ENCODE measurements around the gene SYTL1. TPM values are rescaled to one million over a fixed set of nuclear protein-coding genes. Genes with fewer than 3 reads are reported as not detected.

Gene SYTL1
- total RNA-seq, 1 donor from 2014 or later: 29.3 TPM

GRCh38 chr1:27393641-27394281, 51.9 kb downstream of the SYTL1 start:
- H3K36me3 ChIP-seq: no peaks in the 10 kb centered on the region
- H3K27ac ChIP-seq: no peak overlapping the region
- ATAC-seq: no peak
- H3K4me3 ChIP-seq: no peak overlapping the region
- no peak for TF ChIP-seq CTCF (IDR thresholded peaks at IDR 0.05)
- peaks cover 41% of the 10 kb centered on the region for H3K4me1 ChIP-seq
- H3K9me3 ChIP-seq: no peaks in the 10 kb centered on the region
- intact Hi-C loops (cut with DNase I): loop anchor here (10.0 kb wide), 1 partner anchor 89 kb away; no protein-coding TSS in a partner anchor
- no peak for DNase-seq
- H3K27me3 ChIP-seq (ENCODE audit: low read depth): no peaks in the 10 kb centered on the region

- intact Hi-C loops (cut with DNase I): loop anchor here (10.0 kb wide), 1 partner anchor 89 kb away; no protein-coding TSS in a partner anchor
- H3K27me3 ChIP-seq (ENCODE audit: low read depth): no peaks in the 10 kb centered on the region
- peaks cover 41% of the 10 kb centered on the region for H3K4me1 ChIP-seq
- H3K4me3 ChIP-seq: no peak overlapping the region
- ATAC-seq (no peak), DNase-seq (no peak)
- H3K27ac ChIP-seq: no peak overlapping the region
- H3K9me3 ChIP-seq: no peaks in the 10 kb centered on the region
- H3K36me3 ChIP-seq: no peaks in the 10 kb centered on the region
- no peak for TF ChIP-seq CTCF (IDR thresholded peaks at IDR 0.05)
Observed at GRCh38 chr1:27394282-27394658, 52.4 kb downstream of the SYTL1 start.

- no peak overlapping the region for H3K4me3 ChIP-seq
- no peaks in the 10 kb centered on the region for H3K27me3 ChIP-seq (ENCODE audit: low read depth)
- peaks cover 36% of the 10 kb centered on the region for H3K4me1 ChIP-seq
- no peak for TF ChIP-seq CTCF (IDR thresholded peaks at IDR 0.05)
- H3K27ac ChIP-seq: no peak overlapping the region
- no peak for ATAC-seq
- H3K36me3 ChIP-seq: no peaks in the 10 kb centered on the region
- H3K9me3 ChIP-seq: no peaks in the 10 kb centered on the region
- DNase-seq: no peak
- intact Hi-C loops (cut with DNase I): loop anchor here (10.0 kb wide), 1 partner anchor 90 kb away; no protein-coding TSS in a partner anchor
Observed at GRCh38 chr1:27394925-27395324, 53.1 kb downstream of the SYTL1 start.

GRCh38 chr1:27395441-27396195, 53.8 kb downstream of the SYTL1 start:
- Histone ChIP-seq H3K27ac (no peak overlapping the region), H3K36me3 (no peaks in the 10 kb centered on the region), H3K27me3 (ENCODE audit: low read depth) (no peaks in the 10 kb centered on the region), H3K4me3 (no peak overlapping the region), H3K4me1 (peaks cover 37% of the 10 kb centered on the region), H3K9me3 (no peaks in the 10 kb centered on the region)
- peak; percentile 98 for TF ChIP-seq CTCF (IDR thresholded peaks at IDR 0.05)
- DNase-seq (peak; percentile 79), ATAC-seq (peak; percentile 53)
- intact Hi-C loops (cut with DNase I): loop anchor here (10.0 kb wide), 1 partner anchor 91 kb away; no protein-coding TSS in a partner anchor

- intact Hi-C loops (cut with DNase I): loop anchor here (10.0 kb wide), 1 partner anchor 92 kb away; no protein-coding TSS in a partner anchor
- Histone ChIP-seq H3K27ac (no peak overlapping the region), H3K27me3 (ENCODE audit: low read depth) (no peaks in the 10 kb centered on the region), H3K36me3 (no peaks in the 10 kb centered on the region), H3K4me1 (peaks cover 39% of the 10 kb centered on the region), H3K9me3 (no peaks in the 10 kb centered on the region), H3K4me3 (no peak overlapping the region)
- no peak for ATAC-seq
- no peak for DNase-seq
- no peak for TF ChIP-seq CTCF (IDR thresholded peaks at IDR 0.05)
Observed at GRCh38 chr1:27397110-27397509, 55.3 kb downstream of the SYTL1 start.
